ENCODE measurements around the gene KCNJ12. TPM values are rescaled to one million over a fixed set of nuclear protein-coding genes. Genes with fewer than 3 reads are reported as not detected.
"Not testable (repeated sequence)": the region's sequence is repeated elsewhere in the genome, so short reads cannot be mapped to it uniquely, and the experiment has no call there.

The KCNJ12 gene
- total RNA-seq, 1 experiment from 2014 or later = 5.8 TPM

- Histone ChIP-seq H3K27ac (ENCODE audit: low read depth, low read length) (no peak overlapping the region), H3K9me3 (ENCODE audit: control insufficient read depth in 1 of 2, insufficient read depth in 1 of 2, low read depth in 1 of 2, low read length in 2 of 2) (no peaks in the 10 kb centered on the region), H3K36me3 (ENCODE audit: control insufficient read depth in 1 of 2, insufficient read depth in 2 of 2, low read length in 2 of 2) (no peaks in the 10 kb centered on the region), H3K4me3 (replicated peaks in 1 of 2; ENCODE audit: low read depth in 1 of 2, low read length in 2 of 2) (no peak overlapping the region), H3K9ac (ENCODE audit: low read length) (no peak overlapping the region), H3K27me3 (ENCODE audit: insufficient read depth, low read length) (no peaks in the 10 kb centered on the region), H2AFZ (ENCODE audit: low read depth, low read length, poor library complexity, severe bottlenecking) (no peak overlapping the region), H3K9me2 (ENCODE audit: insufficient read depth) (no peaks in the 10 kb centered on the region), H3K4me1 (ENCODE audit: control insufficient read depth in 1 of 2, insufficient read depth in 2 of 2, low read length in 2 of 2) (no peaks in the 10 kb centered on the region), H4K20me1 (ENCODE audit: insufficient read depth) (no peaks in the 10 kb centered on the region), H3K79me2 (ENCODE audit: insufficient read depth, low read length) (no peaks in the 10 kb centered on the region), H3K4me2 (ENCODE audit: low read length) (no peak overlapping the region)
- CTCF ChIA-PET = no interaction called here
- RAD21 ChIA-PET (ENCODE audit: low non-redundant PET in 1 of 2, low total read pairs in 2 of 2, uncharacterized antibody in 2 of 2, unreplicated experiment in 2 of 2) = no interaction called here
- intact Hi-C loops (cut with micrococcal nuclease) = no loop called here
- TF ChIP-seq CTCF (IDR thresholded peaks at IDR 0.05 in 2 of 3, conservative IDR thresholded peaks at IDR 0.05 in 1 of 3; ENCODE audit: borderline replicate concordance in 1 of 3, insufficient read depth in 1 of 3, low read depth in 2 of 3, low read length in 2 of 3) (no peak), ELF1 (IDR thresholded peaks at IDR 0.05; ENCODE audit: borderline replicate concordance, low read depth) (no peak), YY1 (IDR thresholded peaks at IDR 0.05; ENCODE audit: extremely low read depth, insufficient replicate concordance, low read depth, low read length) (no peak), SIN3A (IDR thresholded peaks at IDR 0.05; ENCODE audit: low read depth) (no peak), TCF7L2 (IDR thresholded peaks at IDR 0.05; ENCODE audit: borderline replicate concordance, extremely low read depth, insufficient read depth, insufficient read length) (no peak), POLR2AphosphoS5 (IDR thresholded peaks at IDR 0.05; ENCODE audit: low read depth, low read length) (no peak), SRF (IDR thresholded peaks at IDR 0.05; ENCODE audit: low read depth) (no peak), RAD21 (IDR thresholded peaks at IDR 0.05; ENCODE audit: low read depth) (no peak)
- DNase-seq (ENCODE audit: low read depth, low spot score) (no peak), ATAC-seq (no peak)
- POLR2A ChIA-PET = no interaction called here
- BruUV-seq (replicated peaks) = no TSS peak
Observed at GRCh38 chr17:21425321-21425720, 49.2 kb downstream of the KCNJ12 start.

DNA sequence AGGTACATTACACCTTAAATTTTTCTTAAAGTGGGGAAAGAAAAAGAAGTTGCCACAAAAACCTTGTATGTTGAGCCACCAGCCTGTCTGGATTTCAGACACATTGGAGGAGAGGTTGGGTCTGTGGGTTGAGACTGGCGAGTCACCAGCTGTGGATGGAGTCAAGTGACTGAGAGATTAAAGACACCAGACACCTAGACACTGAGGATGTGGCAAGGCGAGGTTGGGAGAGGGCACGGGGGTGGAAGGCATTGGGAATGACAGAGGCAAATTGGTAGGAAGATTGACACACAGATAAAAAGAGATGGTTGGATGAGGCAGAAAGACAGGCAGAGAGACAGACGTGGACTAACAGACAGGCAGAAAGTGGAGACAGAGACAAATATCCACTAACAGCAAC is 49.6 kb downstream of the KCNJ12 start:
- no peak overlapping the region for H3K27ac ChIP-seq (ENCODE audit: low read depth, low read length)
- TF ChIP-seq EZH2 (IDR thresholded peaks at IDR 0.05) (no peak), CBX3 (IDR thresholded peaks at IDR 0.05; ENCODE audit: low read depth) (no peak), EGR1 (IDR thresholded peaks at IDR 0.05; ENCODE audit: low read depth) (no peak), ELF1 (IDR thresholded peaks at IDR 0.05; ENCODE audit: borderline replicate concordance, low read depth) (no peak), YY1 (IDR thresholded peaks at IDR 0.05; ENCODE audit: extremely low read depth, insufficient replicate concordance, low read depth, low read length) (no peak), POLR2A (IDR thresholded peaks at IDR 0.05; ENCODE audit: borderline replicate concordance, extremely low read depth, insufficient read depth, insufficient read length) (no peak), CEBPB (IDR thresholded peaks at IDR 0.05; ENCODE audit: low read depth) (no peak), ZNF274 (IDR thresholded peaks at IDR 0.05; ENCODE audit: low read depth, low read length) (no peak), SIN3A (IDR thresholded peaks at IDR 0.05; ENCODE audit: low read depth) (no peak)
- no peak overlapping the region for H3K4me2 ChIP-seq (ENCODE audit: low read length)
- H3K27me3 ChIP-seq (ENCODE audit: insufficient read depth, low read length) = no peaks in the 10 kb centered on the region
- no peaks in the 10 kb centered on the region for H3K9me2 ChIP-seq (ENCODE audit: insufficient read depth)
- intact Hi-C loops (cut with micrococcal nuclease) = no loop called here
- H3K4me3 ChIP-seq (replicated peaks in 1 of 2; ENCODE audit: low read depth in 1 of 2, low read length in 2 of 2) = no peak overlapping the region
- no peaks in the 10 kb centered on the region for H4K20me1 ChIP-seq (ENCODE audit: insufficient read depth)
- ChIA-PET RAD21 (ENCODE audit: low non-redundant PET in 1 of 2, low total read pairs in 2 of 2, uncharacterized antibody in 2 of 2, unreplicated experiment in 2 of 2) (no interaction called here), POLR2A (no interaction called here), CTCF (no interaction called here)
- H3K79me2 ChIP-seq (ENCODE audit: insufficient read depth, low read length) = no peaks in the 10 kb centered on the region
- H3K9ac ChIP-seq (ENCODE audit: low read length) = no peak overlapping the region
- H2AFZ ChIP-seq (ENCODE audit: low read depth, low read length, poor library complexity, severe bottlenecking) = no peak overlapping the region
- no peaks in the 10 kb centered on the region for H3K36me3 ChIP-seq (ENCODE audit: control insufficient read depth in 1 of 2, insufficient read depth in 2 of 2, low read length in 2 of 2)
- H3K4me1 ChIP-seq (ENCODE audit: control insufficient read depth in 1 of 2, insufficient read depth in 2 of 2, low read length in 2 of 2) = no peaks in the 10 kb centered on the region
- H3K9me3 ChIP-seq (ENCODE audit: control insufficient read depth in 1 of 2, insufficient read depth in 1 of 2, low read depth in 1 of 2, low read length in 2 of 2) = no peaks in the 10 kb centered on the region
- ATAC-seq = peak; percentile 43; the same call in 1 of the 2 replicates
- DNase-seq (ENCODE audit: low read depth, low spot score) = no peak
- no TSS peak for BruUV-seq (replicated peaks)

GRCh38 chr17:21426246-21426645 is 50.1 kb downstream of the KCNJ12 start:
- H3K9me3 ChIP-seq (ENCODE audit: control insufficient read depth in 1 of 2, insufficient read depth in 1 of 2, low read depth in 1 of 2, low read length in 2 of 2); H4K20me1 ChIP-seq (ENCODE audit: insufficient read depth); H3K4me2 ChIP-seq (ENCODE audit: low read length); H3K9me2 ChIP-seq (ENCODE audit: insufficient read depth); H3K27me3 ChIP-seq (ENCODE audit: insufficient read depth, low read length); H2AFZ ChIP-seq (ENCODE audit: low read depth, low read length, poor library complexity, severe bottlenecking); ATAC-seq; H3K79me2 ChIP-seq (ENCODE audit: insufficient read depth, low read length); POLR2A ChIA-PET; CTCF ChIA-PET; RAD21 ChIA-PET (ENCODE audit: low non-redundant PET in 1 of 2, low total read pairs in 2 of 2, uncharacterized antibody in 2 of 2, unreplicated experiment in 2 of 2); H3K9ac ChIP-seq (ENCODE audit: low read length); H3K27ac ChIP-seq (ENCODE audit: low read depth, low read length); BruUV-seq (replicated peaks); H3K4me3 ChIP-seq (replicated peaks in 1 of 2; ENCODE audit: low read depth in 1 of 2, low read length in 2 of 2); intact Hi-C loops (cut with micrococcal nuclease); DNase-seq (ENCODE audit: low read depth, low spot score); H3K36me3 ChIP-seq (ENCODE audit: control insufficient read depth in 1 of 2, insufficient read depth in 2 of 2, low read length in 2 of 2); H3K4me1 ChIP-seq (ENCODE audit: control insufficient read depth in 1 of 2, insufficient read depth in 2 of 2, low read length in 2 of 2): not testable (repeated sequence)

Data from HCT116 (cell line).